ENCODE results near the gene PTDSS2. TPM values are rescaled to one million over a fixed set of nuclear protein-coding genes. Genes with fewer than 3 reads are reported as not detected.

PTDSS2 gene
- total and polyA plus RNA-seq, 2 of the 13 experiments (the other 11 are each of a cell fraction or from before 2014, with no cell fraction given): 21.7 to 26.4 TPM

DNA sequence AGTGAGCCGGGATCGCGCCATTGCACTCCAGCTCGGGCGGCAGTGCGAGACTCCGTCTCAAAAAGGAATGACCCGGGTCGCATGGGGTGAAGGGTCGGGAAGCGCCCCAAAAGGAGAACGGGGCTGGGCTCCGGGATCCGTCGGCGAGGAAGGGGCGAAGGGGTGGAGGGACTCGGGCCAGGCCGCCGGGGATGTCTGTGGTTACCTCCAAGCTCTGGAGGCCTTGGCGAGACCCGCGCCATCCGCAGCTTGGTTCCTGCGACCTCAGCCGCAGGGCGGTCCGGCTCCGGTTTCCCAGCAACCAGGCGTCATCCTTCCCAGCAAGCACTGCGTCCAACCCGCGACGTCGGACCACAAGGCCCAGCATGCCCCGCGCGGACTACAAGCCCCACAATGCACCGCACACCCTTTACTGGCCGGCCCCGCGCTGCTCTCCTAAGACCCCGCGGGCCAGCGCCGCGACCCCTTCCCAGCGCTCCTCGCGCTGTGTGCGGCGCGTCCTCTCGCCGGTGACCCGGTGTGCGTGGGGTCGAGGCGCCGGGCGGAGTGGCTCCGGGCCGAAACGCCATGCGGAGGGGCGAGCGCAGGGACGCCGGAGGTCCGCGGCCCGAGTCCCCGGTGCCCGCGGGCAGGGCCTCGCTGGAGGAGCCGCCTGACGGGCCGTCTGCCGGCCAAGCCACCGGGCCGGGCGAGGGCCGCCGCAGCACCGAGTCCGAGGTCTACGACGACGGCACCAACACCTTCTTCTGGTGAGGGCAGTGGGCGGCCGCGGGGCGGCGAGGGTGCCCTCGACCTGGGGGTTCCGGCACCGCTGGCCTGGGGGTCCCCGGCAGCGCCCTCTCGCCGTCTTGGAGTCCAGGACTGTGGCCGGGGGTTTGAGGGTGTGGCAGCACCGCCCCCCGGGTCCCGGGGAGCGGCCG lies at the start of gene PTDSS2 (continued):
- TF ChIP-seq ZXDC (CRISPR knock-in tag; IDR thresholded peaks at IDR 0.05) (0 out of 2 replicates have a peak, but pooled peaks have one; percentile 6), CHD4 (IDR thresholded peaks at IDR 0.05; ENCODE audit: borderline replicate concordance, low read length) (no peak), SIN3A (IDR thresholded peaks at IDR 0.05; ENCODE audit: borderline replicate concordance, low read depth, low read length) (peak; percentile 89; the same call in 1 of the 2 replicates), ZBTB33 (CRISPR knock-in tag; IDR thresholded peaks at IDR 0.05) (peak; percentile 62), ZNF253 (CRISPR knock-in tag; IDR thresholded peaks at IDR 0.05; ENCODE audit: borderline replicate concordance) (no peak), ZBTB7B (CRISPR knock-in tag; IDR thresholded peaks at IDR 0.05) (peak; percentile 98), U2AF2 (IDR thresholded peaks at IDR 0.05; ENCODE audit: low read depth, low read length) (no peak), ZNF124 (CRISPR knock-in tag; IDR thresholded peaks at IDR 0.05) (peak; percentile 81), HNRNPK (IDR thresholded peaks at IDR 0.05; ENCODE audit: low read depth, low read length, poor library complexity, severe bottlenecking) (peak; percentile 69), JARID2 (CRISPR knock-in tag; IDR thresholded peaks at IDR 0.05; ENCODE audit: insufficient replicate concordance) (no peak), POLR2A (IDR thresholded peaks at IDR 0.05; ENCODE audit: insufficient read depth in 1 of 2, low read depth in 2 of 2, low read length in 2 of 2) (peak in 1 of 2 experiments; percentile 67; a peak in 2 of 4 replicates), ATF7-NPFF (CRISPR knock-in tag; IDR thresholded peaks at IDR 0.05; ENCODE audit: low read depth) (peak; percentile 53; the same call in 1 of the 2 replicates), POLR2G (IDR thresholded peaks at IDR 0.05; ENCODE audit: low read depth, low read length) (peak; percentile 76), NFE2L2 (IDR thresholded peaks at IDR 0.05; ENCODE audit: low read length) (no peak), RBFOX2 (IDR thresholded peaks at IDR 0.05; ENCODE audit: low read depth, low read length) (peak; percentile 88), SOX6 (IDR thresholded peaks at IDR 0.05) (no peak), SOX6 (CRISPR knock-in tag; IDR thresholded peaks at IDR 0.05) (peak; percentile 46), MAFF (IDR thresholded peaks at IDR 0.05; ENCODE audit: low read depth, low read length) (no peak), TBX2 (CRISPR knock-in tag; IDR thresholded peaks at IDR 0.05; ENCODE audit: borderline replicate concordance) (peak; percentile 17; the same call in 1 of the 2 replicates), MBD4 (IDR thresholded peaks at IDR 0.05; ENCODE audit: borderline replicate concordance, low read length) (no peak), SUZ12 (IDR thresholded peaks at IDR 0.05; ENCODE audit: low read depth, low read length) (peak; percentile 97), ZFP37 (CRISPR knock-in tag; IDR thresholded peaks at IDR 0.05; ENCODE audit: borderline replicate concordance) (no peak), ZFP1 (CRISPR knock-in tag; IDR thresholded peaks at IDR 0.05) (peak; percentile 40; the same call in 1 of the 2 replicates), MYC (CRISPR knock-in tag; IDR thresholded peaks at IDR 0.05; ENCODE audit: borderline replicate concordance) (peak; percentile 82), NCOA1 (CRISPR knock-in tag; IDR thresholded peaks at IDR 0.05) (0 out of 2 replicates have a peak, but pooled peaks have one; percentile 49), BRCA1 (CRISPR knock-in tag; IDR thresholded peaks at IDR 0.05) (peak; percentile 60; the same call in 1 of the 2 replicates), MAZ (IDR thresholded peaks at IDR 0.05; ENCODE audit: borderline replicate concordance, low read depth, low read length) (no peak), MAZ (CRISPR knock-in tag; IDR thresholded peaks at IDR 0.05; ENCODE audit: low read depth) (peak; percentile 74)
